Fibroblast of lung (primary cell): ENCODE data around the gene NIFK.

Experiments
- CTCF ChIP-seq, 2 donors: IDR thresholded peaks in 1 of 2; conservative IDR thresholded peaks in 1 of 2; 1 replicate in 1 of 2; 2 replicates in 1 of 2; pipeline ENCODE4 v1.5.1; 2011 to 2012; ENCODE audit warnings: low read length in 2 of 2, control low read depth in 1 of 2, inconsistent platforms in 1 of 2, low read depth in 1 of 2, mild to moderate bottlenecking in 1 of 2
- EZH2 ChIP-seq: IDR thresholded peaks from 2 replicates; pipeline ENCODE4 v1.5.1; 2012; ENCODE audit warnings: low read length, control low read depth, mild to moderate bottlenecking; ENCODE audit errors: missing control alignments

GRCh38 chr2:121755237-121756111, 18.8 kb upstream of the NIFK start, which contains the start of gene TSN:
- no peak for TF ChIP-seq CTCF (conservative IDR thresholded peaks at IDR 0.05 in 1 of 2, IDR thresholded peaks at IDR 0.05 in 1 of 2; ENCODE audit: low read depth in 1 of 2, low read length in 2 of 2)
- no peak for TF ChIP-seq EZH2
